Activated T-cell treated with anti-CD3 and anti-CD28 coated beads for 48 hours (primary cell): Measurements from ENCODE around the gene HDAC4.

Experiments
- DNase-seq: peaks from one replicate; pipeline ENCODE4 v3.0.0-alpha.2; 2020; ENCODE audit warnings: low read depth

HDAC4 gene

DNA sequence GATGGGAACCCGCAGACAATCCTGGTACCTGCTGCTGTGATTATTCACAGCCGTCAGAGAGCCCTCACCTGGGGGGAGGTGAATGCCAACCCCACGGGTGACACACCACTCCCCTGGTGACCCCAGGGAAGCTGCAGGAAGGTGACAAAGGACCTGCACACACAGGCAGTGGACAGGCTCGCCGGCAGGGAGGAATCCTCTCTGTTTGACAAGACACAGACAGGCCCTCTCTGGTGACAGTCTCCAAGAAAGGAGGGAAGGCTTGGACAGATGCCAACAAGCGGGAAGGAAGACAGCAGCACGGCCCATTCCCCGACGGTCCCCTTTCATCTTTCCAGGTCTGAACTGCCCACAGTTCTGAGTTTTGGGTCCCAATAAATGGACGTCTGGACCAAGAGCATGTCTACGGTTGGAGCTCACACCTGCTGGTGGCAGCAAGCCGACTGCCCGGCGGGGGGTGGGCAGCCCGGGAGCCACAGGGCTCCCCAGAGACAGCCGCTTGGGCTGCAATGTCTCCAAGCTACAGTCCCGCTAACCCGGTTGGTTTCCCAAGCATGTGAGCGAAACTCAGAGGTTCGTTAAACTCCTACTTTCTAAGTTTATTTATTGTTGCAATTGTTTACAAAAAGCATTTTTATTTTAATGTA, 31.8 kb downstream of the HDAC4 start:
- no peak for DNase-seq

DNA sequence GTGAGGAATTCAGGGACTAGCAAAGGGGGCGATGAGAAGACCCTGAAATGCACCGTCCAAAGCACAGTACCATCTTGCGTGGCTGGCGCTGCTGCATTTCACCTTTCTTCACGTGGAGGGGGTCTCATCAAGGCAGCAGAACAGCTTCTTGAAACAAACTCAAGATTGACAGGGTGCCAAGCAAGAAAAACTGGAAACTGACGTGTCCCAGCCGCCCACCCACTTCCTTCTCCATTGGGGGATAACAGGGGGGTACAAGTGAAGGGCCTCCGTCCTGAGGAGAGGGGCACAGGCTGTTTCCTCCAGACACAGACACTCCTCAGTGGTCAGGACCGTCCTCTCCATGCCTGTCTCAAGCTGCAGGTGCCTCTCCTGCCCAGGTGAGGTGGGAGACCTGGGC, 32.5 kb downstream of the HDAC4 start:
- DNase-seq, result no peak

- DNase-seq, result no peak
Observed at GRCh38 chr2:239366740-239367139, 34.1 kb downstream of the HDAC4 start.

DNA sequence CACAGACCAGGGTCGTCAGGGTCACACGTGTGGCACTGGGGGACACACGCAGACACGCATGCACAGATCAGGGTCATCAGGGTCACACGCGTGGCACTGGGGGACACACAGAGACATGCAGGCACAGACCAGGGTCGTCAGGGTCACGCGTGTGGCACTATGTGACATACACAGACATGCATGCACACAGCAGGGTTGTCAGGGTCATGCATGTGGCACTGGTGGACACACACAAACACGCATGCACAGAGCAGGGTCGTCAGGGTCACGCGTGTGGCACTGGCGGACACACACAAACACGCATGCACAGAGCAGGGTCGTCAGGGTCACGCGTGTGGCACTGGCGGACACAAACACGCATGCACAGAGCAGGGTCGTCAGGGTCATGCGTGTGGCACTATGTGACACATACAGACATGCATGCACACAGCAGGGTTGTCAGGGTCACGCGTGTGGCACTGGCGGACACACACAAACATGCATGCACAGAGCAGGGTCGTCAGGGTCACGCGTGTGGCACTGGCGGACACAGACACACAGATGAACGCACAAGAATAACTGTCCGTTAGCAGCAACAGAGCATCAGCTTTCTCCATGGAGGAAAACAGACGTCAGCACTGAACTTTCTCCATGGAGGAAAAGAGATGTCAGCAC, 34.9 kb downstream of the HDAC4 start:
- no peak for DNase-seq

DNA sequence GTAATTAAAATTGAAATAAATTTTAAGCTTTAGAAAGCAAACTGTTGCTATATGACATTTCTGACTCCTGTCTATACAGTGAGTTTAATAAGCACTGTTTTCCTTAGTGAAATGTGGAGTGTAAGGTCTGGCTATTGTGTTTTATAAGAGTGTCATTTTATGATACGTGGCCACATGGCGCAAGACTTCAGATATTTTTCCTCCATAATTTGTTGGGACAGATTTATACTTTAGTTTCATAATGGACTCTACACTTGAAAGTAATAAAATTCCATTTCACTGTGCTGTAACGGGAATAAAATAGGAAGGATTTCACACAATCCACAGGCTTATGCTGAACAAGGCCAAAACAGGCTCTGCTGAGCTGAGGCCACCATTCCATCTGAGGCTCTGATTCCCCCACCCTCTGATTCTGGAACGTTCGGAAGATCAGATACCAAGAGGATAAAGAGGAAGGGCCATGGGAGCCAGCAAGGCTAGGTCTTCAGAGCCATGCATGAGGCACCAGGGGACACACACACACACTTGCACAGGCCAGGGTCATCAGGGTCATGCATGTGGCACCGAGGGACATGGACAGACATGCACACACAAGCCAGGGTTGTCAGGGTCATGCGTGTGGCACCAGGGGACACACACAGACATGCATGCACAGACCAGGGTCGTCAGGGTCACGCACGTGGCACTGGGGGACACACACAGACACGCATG, 35.6 kb downstream of the HDAC4 start:
- DNase-seq, result no peak

- DNase-seq, result no peak
Observed at GRCh38 chr2:239363946-239364637, 36.7 kb downstream of the HDAC4 start.

- DNase-seq, result no peak
Observed at GRCh38 chr2:239362507-239362906, 38.3 kb downstream of the HDAC4 start.

GRCh38 chr2:239361311-239361642, 39.5 kb downstream of the HDAC4 start:
- DNase-seq, result no peak

DNA sequence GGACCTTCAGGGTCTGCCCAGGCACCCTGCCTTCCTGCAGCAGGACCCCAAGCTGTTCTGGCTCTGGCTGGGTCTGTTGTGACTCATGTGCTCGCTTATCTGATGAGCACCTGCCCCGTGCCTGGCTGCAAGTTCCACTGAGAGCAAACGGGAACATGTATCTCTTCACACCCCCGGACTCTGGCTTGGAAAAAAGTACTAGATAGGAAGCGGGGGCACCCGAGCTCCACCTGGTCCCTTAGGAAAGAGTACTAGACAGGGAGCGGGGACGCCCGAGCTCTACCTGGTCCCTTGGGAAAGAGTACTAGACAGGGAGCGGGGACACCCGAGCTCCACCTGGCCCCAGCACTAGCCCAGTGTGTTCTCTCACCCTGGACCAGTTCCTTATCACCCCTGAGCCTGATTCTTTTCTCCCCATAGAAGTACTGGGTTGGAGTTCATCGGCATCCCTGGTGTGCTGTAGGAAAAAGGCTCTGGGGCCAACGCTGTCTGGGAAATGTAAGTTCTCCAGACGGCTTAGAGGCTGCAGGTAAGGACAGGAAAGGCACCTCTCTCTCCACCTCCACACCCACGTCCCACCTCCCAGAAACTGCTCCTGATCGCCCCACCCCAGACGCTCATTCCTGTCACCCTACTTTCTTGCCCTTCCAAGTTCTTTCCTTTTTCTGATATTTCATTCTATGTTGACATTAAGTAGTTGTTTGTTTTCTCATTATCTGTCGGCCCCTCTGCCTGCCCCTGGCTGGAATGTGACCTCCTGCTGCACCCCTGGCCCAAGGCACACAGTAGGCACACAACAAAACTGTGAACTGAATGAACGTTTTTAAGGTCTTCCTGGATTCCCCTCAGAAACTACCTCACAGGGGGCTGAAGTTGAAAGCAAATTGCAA, 40.2 kb downstream of the HDAC4 start:
- DNase-seq, result no peak

DNA sequence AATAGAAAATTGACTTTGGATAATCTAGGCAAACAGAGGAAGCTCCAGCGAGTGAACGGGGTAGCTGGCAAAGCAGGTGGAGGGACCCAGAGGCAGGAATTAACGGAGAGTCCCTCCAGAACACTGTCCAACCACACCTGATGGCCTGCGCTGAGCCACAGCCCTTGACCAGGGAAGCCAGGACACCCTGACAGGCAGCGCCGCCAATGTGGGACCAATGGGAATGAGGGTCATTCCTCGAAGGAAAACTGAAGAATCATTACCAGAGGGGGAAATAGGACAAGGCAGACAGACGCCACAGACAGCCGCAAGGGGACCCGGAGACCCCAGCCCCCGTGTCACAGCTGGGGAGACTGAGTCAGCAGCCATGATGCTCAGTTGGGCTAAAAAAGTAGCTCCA, 40.8 kb downstream of the HDAC4 start:
- DNase-seq, result no peak

GRCh38 chr2:239359196-239359912, 41.5 kb downstream of the HDAC4 start:
- DNase-seq, result no peak

- no peak for DNase-seq
Observed at GRCh38 chr2:239358062-239358754, 42.6 kb downstream of the HDAC4 start.

GRCh38 chr2:239355724-239356123, 45.1 kb downstream of the HDAC4 start:
- no peak for DNase-seq

DNA sequence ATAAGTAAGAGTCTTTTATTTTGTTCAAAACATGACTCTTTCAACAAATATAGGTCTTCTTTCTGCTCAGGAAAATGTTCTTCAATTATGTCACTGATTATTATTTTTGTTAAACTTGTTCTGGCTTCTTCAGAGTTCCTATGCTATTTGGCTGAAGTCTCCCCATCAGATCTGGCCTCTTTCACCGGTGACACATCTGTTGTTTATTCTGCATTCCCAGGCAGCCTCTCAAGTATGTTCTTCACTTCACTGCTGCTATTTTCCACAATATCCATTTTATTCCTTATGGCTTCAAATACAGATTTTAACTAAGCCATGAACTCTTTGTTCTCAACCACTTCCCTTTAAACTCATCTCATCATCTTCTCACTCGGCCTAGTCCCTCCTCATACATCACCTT, 45.7 kb downstream of the HDAC4 start:
- DNase-seq, result no peak

- DNase-seq, result no peak
Observed at GRCh38 chr2:239354791-239355136, 46.1 kb downstream of the HDAC4 start.

GRCh38 chr2:239354132-239354790, 46.6 kb downstream of the HDAC4 start:
- no peak for DNase-seq

DNA sequence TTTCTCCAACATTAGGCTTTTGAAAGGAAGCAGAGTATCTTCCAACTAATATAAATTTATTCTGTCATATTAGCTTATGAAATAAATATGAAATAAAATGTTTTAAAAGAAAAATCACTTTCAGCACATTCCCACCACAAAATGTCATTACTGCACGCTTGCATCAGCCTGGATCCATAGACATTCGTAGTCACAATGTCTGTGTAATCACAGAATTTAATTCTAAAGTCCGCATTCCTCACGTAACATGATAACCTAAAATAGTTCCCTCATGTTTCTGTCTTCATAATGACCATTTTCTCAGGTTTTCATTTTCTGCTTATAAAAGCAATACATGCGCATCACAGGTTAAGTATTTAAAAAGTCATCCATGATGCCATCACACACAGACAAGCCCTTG, 47.1 kb downstream of the HDAC4 start:
- no peak for DNase-seq

GRCh38 chr2:239351687-239352086, 49.1 kb downstream of the HDAC4 start:
- no peak for DNase-seq

GRCh38 chr2:239349453-239350135, 51.2 kb downstream of the HDAC4 start:
- no peak for DNase-seq
